ENCODE results near the gene ZNF507.
A peak's percentile ranks its signal among the peaks of the same experiment; 100 is the strongest.
"Not testable (repeated sequence)": the region's sequence is repeated elsewhere in the genome, so short reads cannot be mapped to it uniquely, and the experiment has no call there.

ZNF507 gene

DNA sequence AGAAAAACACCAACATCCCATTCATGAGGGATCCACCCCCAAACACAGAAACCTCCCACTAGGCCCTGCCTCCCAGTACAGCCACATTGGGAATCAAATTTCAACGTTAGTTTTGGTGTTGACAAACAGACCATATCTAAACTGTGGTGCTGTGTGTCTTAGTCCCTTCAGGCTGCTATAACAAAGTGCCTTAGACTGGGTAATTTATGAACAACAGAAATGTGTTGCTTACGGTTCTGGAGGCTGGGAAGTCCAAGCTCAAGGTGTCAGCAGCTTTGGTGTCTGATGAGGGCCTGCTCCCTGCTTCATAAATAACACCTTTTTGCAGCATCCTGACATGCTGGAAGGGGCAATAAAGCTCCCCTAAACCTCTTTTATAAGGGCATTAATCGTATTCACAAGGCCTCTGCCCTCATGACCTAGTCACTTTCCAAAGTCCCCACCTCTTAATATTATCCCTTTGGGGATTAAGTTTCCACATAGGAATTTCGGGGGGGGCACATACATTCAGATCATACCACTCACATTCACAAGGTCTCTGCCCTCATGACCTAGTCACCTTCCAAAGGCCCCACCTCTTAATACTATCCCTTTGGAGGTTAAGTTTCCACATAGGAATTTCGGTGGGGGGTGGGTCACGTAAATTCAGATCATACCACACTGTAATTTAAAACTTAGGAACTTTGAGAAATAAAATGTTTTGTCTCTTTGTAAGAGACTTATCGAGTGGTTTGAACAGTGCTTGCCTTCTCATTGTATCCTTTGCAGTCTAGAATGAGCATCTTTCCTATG, 27.5 kb downstream of the ZNF507 start:
- no peak for DNase-seq

DNA sequence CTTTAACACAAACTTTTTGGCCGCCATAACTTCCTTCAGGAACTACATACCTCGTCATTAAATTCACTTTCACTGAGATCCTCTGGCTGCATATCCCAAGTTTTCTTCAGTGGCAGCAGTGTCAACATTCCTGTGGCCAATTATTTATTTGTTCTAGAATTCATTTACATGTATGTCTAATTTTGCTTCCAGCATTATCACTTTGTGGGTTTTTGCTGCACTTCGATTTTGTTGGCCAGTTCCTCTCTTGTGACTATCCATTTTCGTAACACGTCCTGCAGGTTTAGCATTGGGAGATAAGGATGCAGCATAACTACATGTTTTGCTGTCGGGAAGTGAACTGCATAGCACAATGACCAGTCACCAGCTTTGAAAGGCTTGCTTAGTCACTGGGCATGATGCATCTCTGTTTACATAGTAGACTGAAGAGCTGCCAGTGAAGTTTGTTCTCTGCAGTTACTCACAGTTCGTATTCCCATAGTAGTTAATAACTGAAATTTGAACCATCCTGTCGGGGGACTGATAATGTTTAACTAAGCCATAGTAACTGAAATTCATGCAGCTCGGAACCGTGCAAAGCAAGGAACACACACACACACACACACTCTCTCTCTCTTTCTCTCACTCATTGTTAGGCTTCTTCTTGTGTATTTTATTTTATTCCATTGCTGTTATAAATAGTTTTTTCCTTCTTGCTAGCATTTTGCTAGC, 28.3 kb downstream of the ZNF507 start:
- no peak for DNase-seq

DNA sequence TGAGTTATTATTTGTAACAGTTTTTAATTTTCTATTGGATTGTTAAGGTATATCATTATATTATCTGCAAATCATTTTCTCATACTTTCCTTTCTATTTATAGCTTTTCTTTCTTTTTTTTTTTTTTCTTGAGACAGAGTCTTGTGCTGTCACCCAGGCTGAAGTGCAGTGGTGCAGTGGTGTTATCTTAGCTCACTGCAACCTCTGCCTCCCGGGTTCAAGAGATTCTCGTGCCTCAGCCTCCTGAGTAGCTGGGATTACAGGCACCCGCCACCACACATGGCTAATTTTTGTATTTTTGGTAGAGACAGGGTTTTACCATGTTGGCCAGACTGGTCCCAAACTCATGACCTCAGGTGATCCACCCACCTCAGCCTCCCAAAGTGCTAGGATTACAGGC, 29.0 kb downstream of the ZNF507 start:
- DNase-seq = not testable (repeated sequence)

DNA sequence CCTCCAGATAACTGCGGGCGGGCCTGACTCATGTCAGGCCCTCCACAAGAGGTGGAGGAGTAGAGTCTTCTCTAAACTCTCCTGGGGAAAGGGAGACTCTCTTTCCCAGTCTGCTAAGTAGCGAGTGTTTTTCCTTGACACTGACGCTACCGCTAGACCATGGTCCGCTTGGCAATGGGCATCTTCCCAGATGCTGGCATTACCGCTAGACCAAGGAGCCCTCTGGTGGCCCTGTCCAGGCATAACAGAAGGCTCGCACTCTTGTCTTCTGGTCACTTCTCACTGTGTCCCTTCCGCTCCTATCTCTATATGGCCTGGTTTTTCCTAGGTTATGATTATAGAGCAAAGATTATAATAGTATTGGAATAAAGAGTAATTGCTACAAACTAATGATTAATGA, 31.7 kb downstream of the ZNF507 start:
- DNase-seq = not testable (repeated sequence)

DNA sequence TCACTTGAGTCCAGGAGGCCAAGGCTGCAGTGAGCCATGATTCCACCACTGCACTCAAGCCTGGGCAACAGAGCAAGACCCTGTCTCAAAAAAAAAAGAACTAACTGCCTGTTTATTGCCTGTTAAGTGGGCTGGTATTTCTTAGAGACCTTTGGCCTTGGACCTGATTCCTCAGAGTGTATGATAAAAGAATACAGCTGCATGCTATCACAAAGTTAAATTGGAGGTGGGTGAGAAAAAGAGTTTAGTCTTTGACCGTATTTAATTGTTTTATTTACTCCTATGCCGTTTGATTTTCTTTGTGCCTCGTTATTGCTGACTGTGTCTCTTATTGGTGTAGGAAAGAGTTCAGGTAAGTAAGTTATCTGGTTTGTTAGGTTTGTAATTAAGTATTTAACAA, 34.9 kb downstream of the ZNF507 start:
- no peak for DNase-seq

DNA sequence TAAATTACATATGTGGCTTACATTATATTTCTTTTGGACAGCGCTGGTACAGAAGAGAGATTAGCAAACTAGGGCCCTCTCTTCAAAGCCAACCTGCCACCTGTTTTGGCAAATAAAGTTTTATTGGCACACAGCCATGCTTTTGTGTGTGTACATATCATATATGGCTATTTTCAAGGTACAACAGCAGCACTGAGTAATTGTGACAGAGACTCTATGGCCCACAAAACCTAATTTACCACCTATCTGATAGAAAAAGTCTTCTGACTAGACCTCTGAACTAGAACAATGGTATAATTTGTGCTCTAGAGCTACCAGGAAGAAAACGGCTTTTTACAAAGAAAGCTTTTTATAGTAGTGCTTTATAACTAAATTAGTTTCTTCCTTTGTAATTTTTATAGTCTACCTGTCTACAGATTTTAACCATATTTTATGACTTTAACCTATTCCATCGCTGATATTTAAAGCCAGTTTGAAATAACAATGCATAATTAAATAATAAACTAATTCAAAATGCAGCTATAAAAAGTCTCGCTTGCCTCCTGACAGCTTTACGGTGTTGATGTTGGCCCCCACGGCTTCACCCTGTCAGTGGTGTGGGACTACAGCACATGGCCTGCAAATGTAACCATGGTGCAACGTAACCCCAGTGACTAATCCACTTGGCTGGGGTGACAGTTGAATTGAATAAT, 42.4 kb downstream of the ZNF507 start:
- DNase-seq = no peak

DNA sequence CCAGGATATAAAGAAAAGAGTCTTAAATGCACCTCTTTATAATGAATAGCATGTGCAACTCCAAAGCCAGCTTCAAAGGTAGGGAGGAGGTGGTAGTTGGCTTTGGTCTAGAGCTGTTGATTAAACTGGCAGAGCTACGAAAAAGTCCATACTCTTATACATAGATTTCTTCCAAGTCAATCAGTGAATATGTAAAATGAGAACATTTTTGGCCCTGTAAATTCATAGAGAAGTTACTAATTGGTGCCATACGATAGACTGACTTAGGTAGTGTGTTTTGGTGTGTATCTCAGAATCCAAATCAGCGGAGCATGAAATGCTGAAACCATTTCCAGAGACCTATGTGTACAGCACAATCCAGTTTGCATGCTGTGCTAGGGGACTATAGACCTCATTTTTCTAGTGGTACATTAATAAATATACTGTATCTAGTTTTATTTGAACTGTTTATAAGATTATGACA, 43.0 kb downstream of the ZNF507 start:
- DNase-seq = no peak

DNA sequence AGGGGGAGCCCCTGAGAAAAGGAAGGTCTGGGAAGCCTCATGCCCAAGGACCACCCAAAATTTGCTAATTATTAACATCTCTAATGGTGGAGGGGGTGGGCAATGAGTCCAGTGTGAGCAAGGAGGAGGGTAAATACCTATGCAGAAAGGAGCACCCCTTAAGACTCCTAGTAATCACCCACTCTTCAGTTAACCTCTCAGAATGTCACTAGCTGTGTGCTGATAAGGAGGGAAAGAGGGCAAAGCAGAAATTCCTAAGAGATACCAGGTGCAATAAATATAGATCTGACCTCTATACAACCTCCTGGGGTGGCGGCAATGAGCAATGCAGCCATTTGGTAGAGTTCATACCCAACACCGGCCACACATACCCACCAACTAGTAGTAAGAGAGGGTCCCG, 47.5 kb downstream of the ZNF507 start:
- no peak for DNase-seq

DNA sequence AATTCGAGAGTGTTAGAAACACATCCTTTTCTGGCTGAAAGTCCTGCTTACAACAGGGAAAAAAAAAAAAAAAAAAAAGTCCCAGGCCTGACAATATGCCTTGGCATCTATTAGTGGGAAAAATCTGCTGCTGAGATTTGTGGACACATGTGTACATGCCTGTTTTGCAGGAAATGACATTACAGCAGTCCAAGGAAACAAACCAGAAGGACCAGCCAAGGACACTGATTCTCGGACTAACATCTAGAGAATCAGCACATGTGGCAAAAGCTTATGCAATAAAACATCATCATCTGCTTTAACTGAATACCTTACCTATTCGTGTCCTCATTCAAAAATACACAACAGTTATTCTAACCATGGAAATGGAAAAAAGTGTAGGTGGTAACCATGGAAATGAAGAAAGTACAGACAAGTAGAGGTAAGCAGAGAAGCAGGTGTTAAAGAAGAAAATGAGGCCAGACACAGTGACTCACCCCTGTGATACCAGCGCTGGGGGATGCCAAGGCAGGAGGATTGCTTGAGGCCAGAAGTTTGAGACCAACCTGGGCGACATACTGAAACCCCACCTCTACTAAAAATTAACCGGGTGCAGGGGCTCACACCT, 50.7 kb downstream of the ZNF507 start:
- peak; percentile 12 for DNase-seq

DNA sequence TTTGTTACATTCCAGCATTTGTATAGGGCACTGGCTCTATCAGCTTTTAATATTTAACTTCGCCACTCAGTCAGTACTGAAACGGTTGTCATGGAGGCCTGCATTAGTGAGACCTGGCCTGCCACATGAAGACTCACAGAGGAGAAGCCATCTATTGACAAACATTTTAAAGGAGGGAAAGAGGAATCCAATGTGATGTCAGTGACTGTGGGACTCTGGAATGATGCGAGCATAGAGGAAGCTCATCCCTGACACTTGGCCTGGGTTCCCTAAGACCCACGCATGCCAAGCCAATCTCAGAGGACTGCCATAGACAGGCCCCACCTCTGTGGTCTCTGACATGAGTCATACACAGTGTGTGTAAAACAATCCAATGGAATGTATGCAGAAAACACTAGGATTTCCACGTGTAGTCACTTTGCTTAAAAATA, 52.3 kb downstream of the ZNF507 start:
- no peak for DNase-seq

DNA sequence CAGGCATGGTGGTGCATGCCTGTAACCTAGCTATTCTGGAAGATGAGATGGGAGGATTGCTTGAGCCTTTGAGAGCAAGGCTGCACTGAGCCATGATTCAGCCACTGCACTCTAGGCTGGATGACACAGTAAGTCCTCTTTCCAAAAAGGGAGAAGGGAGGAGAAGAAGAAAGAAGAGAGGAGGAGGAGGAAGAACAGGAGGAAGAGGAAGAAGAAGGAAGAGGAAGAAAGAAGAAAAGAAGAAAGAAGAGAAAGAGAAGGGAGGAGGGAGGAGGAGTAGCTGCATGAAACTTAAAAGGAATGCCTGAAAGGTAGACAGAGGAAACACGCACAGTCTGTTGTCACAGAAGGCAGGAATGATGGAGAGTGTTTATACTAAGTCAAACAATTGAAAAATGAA, 56.6 kb downstream of the ZNF507 start:
- DNase-seq = no peak

DNA sequence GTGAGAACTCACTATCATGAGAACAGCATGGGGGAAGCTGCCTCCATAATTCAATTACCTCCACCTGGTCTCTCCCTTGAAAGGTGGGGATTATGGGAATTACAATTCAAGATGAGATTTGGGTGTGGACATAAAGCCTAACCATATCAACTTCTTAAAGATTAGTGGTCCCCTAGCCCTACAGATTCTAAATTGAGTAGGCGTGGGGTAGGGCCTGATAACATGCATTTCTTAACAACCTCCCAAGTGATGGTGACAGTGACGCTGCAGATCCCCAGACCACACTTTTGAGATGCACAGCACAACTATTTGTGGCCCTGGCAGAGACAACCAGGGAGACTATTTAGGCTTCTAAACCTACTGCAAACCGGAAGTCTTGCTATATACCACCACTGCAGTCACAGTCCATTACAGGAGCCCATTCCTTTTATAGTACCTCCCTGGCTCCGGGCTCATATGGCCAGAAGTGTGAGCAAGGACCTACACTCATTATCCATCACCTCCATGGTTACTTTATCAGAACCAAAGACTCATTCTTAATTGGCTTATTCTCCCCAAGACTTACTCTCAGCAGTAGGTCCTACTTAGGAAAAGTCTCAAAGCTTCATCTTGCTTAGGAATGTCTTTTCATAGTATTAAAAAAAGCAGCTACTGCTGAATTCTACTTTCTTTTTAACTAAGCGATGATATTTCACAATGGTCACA, 58.0 kb downstream of the ZNF507 start:
- no peak for DNase-seq

DNA sequence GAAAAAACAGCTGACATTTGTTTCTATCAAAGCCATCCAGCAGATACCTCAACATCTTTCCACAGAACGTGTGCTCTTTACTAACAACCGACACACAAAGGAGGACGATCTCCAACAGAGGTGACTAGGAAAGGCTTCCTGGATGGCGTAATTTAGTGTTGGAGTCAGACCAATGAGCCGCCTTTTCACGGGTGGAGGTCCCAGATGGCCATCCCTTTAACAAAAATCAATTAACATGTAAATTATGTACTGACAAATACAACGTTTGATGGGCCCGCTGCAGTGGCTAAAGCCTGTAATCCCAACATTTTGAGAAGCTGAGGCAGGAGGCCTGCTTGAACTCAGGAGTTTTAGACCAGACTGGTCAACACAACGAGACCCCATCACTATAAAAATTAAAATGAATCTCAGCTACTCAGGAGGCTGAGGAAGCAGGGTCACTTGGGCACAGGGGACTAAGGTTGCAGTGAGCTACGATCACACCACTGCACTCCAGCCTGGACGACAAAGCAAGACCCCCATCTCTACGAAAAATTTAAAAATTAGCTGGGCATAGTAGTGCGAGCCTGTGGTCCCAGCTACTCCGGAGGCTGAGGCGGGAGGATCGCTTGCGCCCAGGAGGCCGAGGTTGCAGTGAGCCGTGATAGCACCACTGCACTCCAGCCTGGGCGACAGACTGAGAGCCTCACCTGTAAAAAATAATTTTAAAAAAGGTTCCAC, 59.0 kb downstream of the ZNF507 start:
- no peak for DNase-seq

DNA sequence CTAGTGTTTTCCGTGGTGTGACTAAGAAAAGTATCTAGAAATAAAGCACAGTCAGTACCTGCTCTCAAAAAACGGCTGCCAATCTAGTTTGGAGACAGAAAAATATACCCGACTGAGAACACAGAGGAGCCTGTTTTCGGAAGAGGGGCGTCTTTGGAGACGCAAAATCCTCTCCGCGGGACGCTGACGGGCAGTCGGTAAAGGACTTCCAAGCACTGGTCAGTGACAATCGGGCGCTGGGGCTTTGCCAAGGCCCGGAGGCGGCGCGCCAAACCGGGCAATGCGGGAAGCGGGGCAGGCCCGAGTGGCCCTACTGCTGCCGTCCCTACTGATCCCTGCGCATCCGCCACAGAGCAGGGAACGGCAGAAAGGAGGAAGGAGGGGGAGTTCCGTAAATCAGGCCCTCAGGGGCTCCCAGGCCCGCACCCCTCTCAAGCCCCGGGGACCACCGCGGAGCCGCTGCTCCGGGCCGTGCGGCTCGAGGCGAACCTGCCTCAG, 59.6 kb downstream of the ZNF507 start:
- DNase-seq = no peak

DNA sequence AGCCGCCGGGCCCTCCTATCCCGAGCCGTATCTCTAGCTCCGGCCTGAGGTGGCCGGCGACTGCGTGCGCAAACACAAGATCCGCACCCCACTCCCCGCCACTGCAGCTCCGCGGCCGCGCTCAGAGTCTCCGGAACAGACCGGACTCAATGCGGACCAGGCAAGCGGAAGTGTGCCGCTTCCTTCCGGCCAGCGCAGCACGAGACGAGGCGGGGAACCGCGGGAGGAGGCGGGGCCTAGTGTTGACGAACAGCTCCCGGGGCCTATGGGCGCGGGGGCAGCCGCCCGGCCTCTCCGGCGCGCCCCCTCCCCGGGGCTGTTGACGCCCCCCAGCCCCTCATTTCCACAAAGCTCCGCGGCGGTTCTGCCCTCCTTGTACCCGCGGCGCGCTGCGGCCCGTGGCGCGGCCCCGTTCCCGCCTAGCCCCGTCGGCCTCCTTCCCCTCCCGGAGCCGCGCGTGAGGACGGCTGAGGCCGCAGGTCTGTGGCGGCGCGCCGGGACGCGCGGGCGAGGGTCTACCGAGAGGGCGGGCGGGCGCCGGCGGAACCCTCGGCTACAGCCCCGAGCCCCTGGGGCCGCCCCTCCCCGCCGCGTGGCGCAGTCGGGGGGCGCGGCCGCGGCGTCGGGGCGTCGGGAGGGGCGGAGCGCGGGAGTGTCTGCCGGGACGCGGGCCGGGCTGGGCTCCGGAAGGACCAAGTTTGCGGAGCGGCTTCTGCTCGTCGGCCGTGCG, 60.2 kb downstream of the ZNF507 start, which contains the start of gene DPY19L3:
TSS of gene DPY19L3 (plus strand) at position 340 of the 730 bp plus-strand sequence. CDS start 2,484 bp downstream, outside the sequence.
- peak; percentile 93 for DNase-seq

DNA sequence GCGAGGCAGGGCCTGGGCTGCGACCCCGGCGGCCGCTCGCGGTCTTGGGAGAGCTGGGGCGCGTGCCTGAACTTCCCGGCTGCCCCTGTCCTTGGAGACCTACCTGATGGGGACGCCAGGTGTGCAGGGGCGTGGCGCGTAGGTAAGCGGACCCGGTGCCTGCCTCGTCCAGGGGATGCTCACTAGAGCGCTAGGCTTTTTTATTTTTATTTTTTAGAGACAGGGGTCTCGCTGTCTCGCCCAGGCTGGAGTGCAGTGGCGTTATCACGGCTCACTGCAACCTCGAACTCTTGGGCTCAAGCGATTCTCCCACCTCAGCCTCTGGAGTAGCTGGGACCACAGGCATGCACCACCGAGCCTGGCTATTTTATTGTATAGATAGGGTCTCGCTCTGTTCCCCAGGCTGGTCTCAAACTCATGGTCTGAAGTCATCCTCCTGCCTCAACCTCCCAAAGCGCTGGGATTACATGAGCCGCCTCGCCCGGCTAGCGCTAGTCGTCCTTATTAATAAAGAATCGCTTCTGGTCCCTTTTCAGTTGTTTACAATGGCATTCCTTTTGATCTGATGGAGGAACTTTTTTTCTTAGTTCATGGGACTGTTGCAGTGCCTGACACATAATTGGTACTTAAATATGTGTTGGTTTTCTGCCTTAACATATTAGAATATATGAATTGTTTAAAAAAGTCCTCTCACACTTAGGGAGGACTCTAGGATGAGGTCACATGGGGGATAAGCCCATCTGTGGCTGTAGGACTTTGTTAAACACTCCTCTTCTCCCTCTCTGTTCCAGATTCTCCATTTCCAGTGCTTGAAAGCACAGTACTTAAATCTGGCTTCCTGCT, 61.0 kb downstream of the ZNF507 start:
- DNase-seq = no peak

DNA sequence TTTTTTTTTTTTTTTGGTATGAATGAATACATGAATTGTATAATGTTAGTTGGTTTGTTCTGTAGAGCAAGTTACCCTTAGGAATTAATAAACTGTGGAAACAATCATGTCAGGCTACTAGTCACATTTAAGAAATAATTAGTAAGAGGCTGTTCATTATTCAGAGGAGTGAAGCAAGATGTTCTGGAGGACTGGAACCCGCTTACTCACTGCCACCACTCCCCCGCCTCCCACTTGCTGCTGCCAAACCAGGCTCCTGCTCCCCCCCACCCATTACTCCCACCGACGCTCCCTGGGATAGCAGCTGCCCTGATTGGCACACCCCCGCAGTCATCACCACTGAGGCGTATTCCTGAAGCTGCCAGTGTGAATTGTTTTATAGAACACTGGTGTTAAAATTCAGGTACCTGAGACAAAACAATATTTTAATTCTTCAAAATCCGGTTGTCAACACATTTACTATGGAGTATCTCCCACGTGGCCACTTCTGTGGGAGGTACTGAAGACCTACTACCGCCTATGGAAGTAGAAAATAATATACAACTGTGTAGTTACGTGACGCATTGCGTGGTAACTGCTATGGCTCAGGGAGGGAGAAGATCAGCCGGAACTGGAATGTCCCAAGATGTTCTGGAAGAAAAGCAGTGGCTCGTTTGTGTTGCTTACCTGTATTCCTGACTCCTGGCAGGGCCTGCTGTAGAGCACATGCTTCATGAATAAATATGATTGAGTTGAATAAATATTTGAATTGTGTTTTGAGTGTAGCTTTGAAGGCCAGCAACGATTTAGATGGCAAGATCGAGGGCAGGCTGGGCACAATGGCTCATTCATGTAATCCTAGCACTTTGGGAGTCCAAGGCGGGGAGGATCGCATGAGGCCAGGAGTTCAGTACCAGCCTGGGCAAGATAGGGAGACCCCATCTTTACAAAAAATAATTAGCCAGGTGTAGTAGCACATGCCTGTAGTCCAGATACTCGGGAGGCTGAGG, 61.9 kb downstream of the ZNF507 start:
- no peak for DNase-seq

DNA sequence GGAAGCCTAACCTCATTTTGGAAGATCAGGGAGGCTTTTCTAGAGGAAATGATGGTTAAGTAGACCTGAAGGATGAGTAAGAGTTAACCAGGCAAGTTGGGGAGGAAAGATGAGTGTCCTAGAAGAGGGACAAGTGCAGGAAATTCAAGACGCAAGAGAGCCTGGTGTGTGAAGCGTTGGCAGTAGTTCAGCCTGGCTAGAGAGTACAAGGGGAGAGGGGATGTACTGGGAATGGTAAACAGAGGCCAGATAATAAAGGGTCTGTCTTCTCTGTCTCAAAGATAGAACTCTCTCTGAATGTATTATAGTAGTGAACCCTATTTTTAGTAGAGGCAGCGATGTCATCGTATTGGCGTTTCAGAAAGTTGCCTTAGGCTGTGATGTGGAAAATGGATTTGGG, 69.8 kb downstream of the ZNF507 start:
- DNase-seq = no peak

DNA sequence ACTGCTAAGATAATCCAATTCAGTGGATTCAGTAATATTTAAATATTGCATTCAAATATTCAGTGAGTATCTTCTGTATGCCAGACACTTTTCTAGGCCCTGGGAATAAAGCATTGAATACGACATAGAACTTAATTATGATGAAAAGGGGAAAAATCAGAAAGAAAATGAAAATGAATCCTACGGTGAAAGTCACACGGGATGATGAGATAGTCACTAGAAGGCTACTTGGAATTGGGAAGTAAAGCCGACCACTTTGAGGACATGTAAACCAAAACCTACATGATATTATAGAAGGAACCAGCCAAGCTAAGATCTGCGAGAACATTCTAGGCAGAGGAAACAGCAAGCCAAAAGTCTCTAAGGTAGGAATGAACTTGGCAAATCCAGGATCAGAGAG, 70.3 kb downstream of the ZNF507 start:
- DNase-seq = no peak

Measured in activated naive CD4-positive, alpha-beta T cell treated with Interleukin-2 at 50 U/mL for 16 hours (primary cell).